Stimulated activated naive CD8-positive, alpha-beta T cell treated with anti-CD3 and anti-CD28 coated beads, Interleukin-15, amount 100 ng/mL, for 72 hours (primary cell): ENCODE measurements around the gene CHRDL1.
"Not testable (repeated sequence)": the region's sequence is repeated elsewhere in the genome, so short reads cannot be mapped to it uniquely, and the experiment has no call there.

Experiments used
- ATAC-seq: fragments of 150-1000 bp; cut with Tn5 transposase; 2 replicates; pipeline ENCODE4 v1.10.0; 2021; ENCODE audit warnings: mild to moderate bottlenecking, moderate library complexity
- DNase-seq, 2 donors: peaks; one replicate each; pipeline ENCODE4 v3.0.0; 2021 to 2022
- H3K27ac Mint-ChIP-seq, 2 donors: one replicate each; pipeline ENCODE4 v1.8.0; 2022; ENCODE audit warnings: mild to moderate bottlenecking in 2 of 2, mixed read lengths in 2 of 2, moderate library complexity in 2 of 2
- H3K27me3 Mint-ChIP-seq: one replicate; pipeline ENCODE4 v1.8.0; 2022; ENCODE audit warnings: mixed read lengths
- H3K4me1 Mint-ChIP-seq: one replicate; pipeline ENCODE4 v1.8.0; 2022; ENCODE audit warnings: mild to moderate bottlenecking, mixed read lengths
- H3K4me3 Mint-ChIP-seq, 2 donors: one replicate each; pipeline ENCODE4 v1.8.0; 2022; ENCODE audit warnings: mild to moderate bottlenecking in 2 of 2, mixed read lengths in 2 of 2, moderate library complexity in 1 of 2
- H3K9me3 Mint-ChIP-seq, 2 donors: one replicate each; pipeline ENCODE4 v1.8.0; 2022; ENCODE audit warnings: mixed read lengths in 2 of 2

Gene CHRDL1

DNA sequence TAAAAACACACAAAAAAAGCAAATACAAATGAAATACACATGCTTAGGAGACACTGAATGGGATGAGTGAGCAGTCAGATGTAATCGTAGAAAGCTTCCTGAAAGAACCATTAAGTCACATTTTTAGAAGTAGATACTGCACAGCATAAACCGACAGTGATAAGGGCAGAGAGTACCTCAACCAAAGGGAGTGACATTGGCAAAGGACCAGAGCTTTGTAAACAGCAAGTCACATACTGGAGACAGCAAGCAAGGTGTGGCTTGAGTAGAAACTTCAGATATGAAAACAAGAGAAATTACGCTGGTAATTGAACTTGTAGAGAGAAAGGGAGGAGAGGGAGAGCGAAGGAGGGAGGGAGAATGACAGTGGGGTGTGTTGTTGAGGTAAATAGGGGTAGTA is 92.0 kb downstream of the CHRDL1 start:
- Mint-ChIP-seq H3K27me3 (no peaks in the 10 kb centered on the region), H3K4me1 (no peaks in the 10 kb centered on the region), H3K9me3 (no peaks in the 10 kb centered on the region), H3K27ac (no peak overlapping the region), H3K4me3 (no peak overlapping the region)
- DNase-seq (no peak), ATAC-seq (no peak)

DNA sequence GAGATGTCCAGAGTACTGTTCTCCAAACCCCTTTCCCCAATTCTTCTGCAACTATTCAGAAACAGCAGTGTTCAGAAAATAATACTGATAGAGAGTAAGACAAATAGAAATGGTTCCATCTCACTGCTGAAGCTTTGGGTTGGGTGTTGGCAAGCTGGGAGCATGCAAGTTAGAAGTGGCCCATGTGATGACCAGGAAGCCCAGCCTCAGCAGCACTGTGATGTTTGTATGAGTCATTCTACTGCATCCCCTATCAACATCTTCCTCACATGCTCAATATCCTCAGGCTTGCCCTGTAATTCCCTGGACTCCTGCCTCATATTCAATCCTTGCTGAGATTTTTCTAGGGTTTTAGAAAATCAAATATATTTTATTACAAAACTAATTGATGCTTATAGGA is 96.5 kb downstream of the CHRDL1 start:
- no peak overlapping the region for H3K4me3 Mint-ChIP-seq
- no peaks in the 10 kb centered on the region for H3K27me3 Mint-ChIP-seq

DNA sequence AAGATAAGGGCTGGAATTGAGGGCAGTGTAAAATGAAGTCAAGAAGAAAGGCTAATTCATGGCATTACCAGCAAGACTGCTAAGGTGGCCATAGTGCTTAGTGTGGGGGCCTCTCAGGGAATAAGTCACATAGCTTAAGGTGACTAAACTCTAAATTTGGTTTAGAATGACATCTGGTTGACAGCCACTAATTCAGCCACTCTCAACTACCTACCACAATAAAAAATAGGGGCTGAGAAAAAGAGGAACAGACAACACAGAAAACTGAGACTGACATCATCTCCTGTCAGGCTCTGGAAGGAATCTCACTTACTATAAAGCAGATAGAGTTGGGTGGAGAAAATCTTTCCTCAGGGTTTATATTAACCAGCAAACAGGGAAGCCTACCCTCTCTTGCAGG is 96.9 kb downstream of the CHRDL1 start:
- Mint-ChIP-seq H3K4me1 (peaks cover 6% of the 10 kb centered on the region), H3K27me3 (no peaks in the 10 kb centered on the region), H3K4me3 (no peak overlapping the region), H3K9me3 (no peaks in the 10 kb centered on the region), H3K27ac (no peak overlapping the region)
- DNase-seq (no peak), ATAC-seq (no peak)

More for the DNA sequence above, 96.5 kb downstream of the CHRDL1 start:
- no peaks in the 10 kb centered on the region for H3K9me3 Mint-ChIP-seq
- no peak for ATAC-seq
- H3K4me1 Mint-ChIP-seq: peaks cover 6% of the 10 kb centered on the region
- no peak overlapping the region for H3K27ac Mint-ChIP-seq
- no peak for DNase-seq

DNA sequence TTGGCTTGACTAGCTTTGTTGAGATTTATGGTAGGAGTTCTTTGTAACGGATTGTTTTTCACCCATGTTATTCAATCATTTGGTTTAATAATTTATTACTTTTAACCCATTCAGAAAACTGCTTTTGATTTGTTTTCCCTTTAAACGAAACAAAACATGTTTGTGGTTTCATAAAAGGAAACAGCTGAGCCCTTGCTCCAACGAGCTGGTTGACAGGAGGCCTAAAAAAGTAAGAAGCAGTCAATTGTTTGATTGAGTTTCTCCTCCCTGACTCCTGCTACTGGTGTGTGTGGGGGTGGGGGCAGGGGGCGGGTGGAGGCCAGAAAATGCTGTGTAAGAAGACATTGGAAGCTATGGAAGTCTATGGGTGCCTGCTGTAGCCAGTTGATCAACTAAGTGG is 102.8 kb downstream of the CHRDL1 start:
- DNase-seq (no peak), ATAC-seq (no peak)
- Mint-ChIP-seq H3K27ac (no peak overlapping the region), H3K4me3 (no peak overlapping the region), H3K27me3 (no peaks in the 10 kb centered on the region), H3K4me1 (peaks cover 4% of the 10 kb centered on the region), H3K9me3 (no peaks in the 10 kb centered on the region)

DNA sequence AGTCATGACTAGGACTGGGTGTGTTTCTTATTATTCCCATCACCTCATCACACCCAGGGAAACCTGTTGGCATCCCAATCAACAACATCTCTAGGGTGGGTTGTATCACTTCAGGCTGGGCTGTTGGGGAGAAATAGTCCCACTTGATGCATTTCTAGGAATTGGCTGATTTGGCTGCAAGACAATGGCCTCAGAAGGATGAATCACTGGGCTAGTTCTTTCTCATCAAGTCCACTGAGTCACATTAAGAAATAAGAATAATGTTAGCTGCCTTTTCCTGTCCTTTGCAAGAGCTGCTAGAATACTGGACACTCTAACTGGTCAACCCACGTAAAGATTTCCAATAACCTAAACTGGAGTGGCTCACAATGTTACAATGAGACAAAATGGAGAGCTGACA is 104.2 kb downstream of the CHRDL1 start:
- DNase-seq (no peak), ATAC-seq (no peak)
- H3K4me3 Mint-ChIP-seq: no peak overlapping the region
- H3K9me3 Mint-ChIP-seq: no peaks in the 10 kb centered on the region
- no peak overlapping the region for H3K27ac Mint-ChIP-seq
- H3K27me3 Mint-ChIP-seq: no peaks in the 10 kb centered on the region
- no peaks in the 10 kb centered on the region for H3K4me1 Mint-ChIP-seq

DNA sequence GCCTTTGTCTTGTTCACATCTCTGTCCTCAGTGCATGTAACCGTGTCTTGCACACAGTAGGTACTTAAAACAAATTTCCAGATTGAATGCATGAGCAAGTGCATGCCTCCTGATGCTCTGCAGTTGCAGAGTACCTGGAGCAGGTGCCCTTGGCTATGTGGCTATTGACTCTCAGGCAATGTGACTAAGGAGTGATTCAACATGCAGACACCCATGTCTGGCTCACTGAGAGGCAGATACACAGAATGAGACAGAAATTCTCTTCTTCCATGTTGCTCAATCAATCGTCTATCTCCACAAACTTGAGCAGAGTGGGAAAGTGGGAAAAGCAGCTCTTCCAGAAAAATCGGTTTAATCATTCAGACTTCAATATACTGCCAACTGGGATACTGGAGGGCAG is 111.0 kb downstream of the CHRDL1 start:
- DNase-seq (no peak), ATAC-seq (no peak)
- no peak overlapping the region for H3K27ac Mint-ChIP-seq
- H3K9me3 Mint-ChIP-seq: no peaks in the 10 kb centered on the region
- H3K27me3 Mint-ChIP-seq: no peaks in the 10 kb centered on the region
- H3K4me3 Mint-ChIP-seq: no peak overlapping the region
- H3K4me1 Mint-ChIP-seq: no peaks in the 10 kb centered on the region

DNA sequence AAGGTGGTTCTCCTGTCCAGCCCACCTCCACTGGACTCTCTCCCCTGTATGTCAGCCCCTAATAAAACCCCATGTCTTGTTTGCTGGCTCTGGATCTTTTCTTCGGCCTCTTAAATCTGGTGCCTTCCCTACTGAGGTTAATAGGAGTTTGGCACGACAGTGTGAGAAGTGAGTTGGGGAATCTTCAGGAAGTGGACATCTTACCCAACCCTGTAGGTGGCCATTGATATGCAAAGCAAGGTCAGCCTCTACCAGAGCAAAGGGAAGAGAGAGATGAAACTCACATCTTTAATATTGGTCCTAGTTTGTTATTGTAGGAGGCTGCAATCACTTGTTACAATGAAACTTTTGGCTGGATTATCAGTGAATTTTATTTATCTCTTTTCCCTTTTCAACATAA is 111.7 kb downstream of the CHRDL1 start:
- H3K4me3 Mint-ChIP-seq: no peak overlapping the region
- no peaks in the 10 kb centered on the region for H3K27me3 Mint-ChIP-seq
- H3K9me3 Mint-ChIP-seq: no peaks in the 10 kb centered on the region
- DNase-seq (no peak), ATAC-seq (no peak)
- no peaks in the 10 kb centered on the region for H3K4me1 Mint-ChIP-seq
- no peak overlapping the region for H3K27ac Mint-ChIP-seq

DNA sequence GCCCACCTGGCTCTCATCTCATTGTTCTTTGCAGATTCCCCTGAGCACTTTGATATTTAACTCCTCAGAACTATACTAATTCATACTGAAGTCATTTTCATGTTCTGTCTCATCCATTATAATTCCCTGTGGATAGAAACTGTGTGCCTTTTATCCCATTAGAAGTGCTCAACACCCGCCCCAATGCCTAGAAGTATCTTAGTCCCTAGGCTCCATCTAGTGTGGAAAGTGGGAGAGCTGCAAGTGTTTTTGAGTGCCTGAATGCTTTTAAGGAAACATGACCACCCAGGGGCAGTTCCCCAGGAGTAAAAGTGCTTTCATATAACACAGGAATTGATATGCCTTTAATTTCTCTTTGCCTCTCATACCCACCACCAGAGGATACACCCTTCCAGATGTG is 117.0 kb downstream of the CHRDL1 start:
- Mint-ChIP-seq H3K27me3 (no peaks in the 10 kb centered on the region), H3K27ac (no peak overlapping the region)

DNA sequence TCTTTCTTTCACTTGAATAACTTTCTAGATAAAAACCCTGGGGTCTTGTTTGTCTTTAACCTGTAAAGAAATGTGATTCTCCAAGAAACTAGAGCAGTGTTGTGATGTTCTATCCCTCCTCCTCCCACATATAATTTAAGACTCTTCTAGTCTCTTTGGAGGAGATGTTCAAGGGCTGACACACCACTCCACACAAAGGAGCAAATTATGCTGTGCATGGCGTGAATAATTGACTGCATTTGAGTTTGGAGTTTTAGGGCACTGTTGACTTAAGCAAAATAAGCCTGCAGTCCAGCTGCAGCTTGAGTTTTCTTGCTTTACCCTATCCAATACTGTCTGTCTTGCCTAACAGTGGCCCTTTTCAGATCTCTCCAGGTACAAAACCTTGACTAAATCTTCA is 119.7 kb downstream of the CHRDL1 start:
- ATAC-seq (no peak), DNase-seq (no peak)
- no peak overlapping the region for H3K4me3 Mint-ChIP-seq
- H3K9me3 Mint-ChIP-seq: no peaks in the 10 kb centered on the region
- no peaks in the 10 kb centered on the region for H3K4me1 Mint-ChIP-seq
- no peak overlapping the region for H3K27ac Mint-ChIP-seq
- no peaks in the 10 kb centered on the region for H3K27me3 Mint-ChIP-seq

More for the DNA sequence above, 117.0 kb downstream of the CHRDL1 start:
- Mint-ChIP-seq H3K9me3 (no peaks in the 10 kb centered on the region), H3K4me1 (no peaks in the 10 kb centered on the region), H3K4me3 (no peak overlapping the region)
- no peak for ATAC-seq
- no peak for DNase-seq

DNA sequence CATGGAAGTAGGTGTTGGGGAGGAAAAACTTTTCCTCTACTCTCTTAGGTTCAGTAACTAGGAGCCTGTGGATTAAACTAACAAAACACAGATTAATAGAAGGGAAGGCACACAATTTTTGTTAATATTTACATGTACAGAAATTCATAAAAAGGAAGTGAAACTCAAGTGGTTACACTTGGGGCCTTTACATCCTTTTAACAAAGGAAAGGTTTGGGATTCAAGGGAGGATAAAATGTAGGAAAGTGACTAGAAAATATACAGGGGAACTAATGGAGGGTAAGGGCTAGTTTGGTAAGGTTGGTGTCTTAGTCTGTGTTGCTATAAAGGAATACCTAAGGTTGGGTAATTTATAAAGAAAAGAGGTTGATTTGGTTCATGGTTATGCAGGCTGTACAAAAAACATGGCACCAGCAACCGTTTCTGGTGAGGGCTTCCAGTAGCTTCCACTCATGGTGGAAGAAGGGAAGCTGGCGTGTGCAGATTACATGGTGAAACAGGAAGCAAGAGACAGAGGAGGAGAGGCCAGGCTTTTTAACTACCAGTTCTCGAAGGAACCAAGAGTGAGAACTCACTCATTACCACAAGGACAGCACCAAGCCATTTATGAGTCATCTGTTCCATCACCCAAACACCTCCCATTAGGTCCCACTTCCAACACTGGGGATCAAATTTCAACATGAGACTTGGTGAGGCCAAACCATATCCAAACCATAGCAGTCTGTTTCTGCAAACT is 124.4 kb downstream of the CHRDL1 start:
- Mint-ChIP-seq H3K4me3 (no peak overlapping the region), H3K27ac (no peak overlapping the region), H3K27me3 (no peaks in the 10 kb centered on the region), H3K9me3 (no peaks in the 10 kb centered on the region), H3K4me1 (no peaks in the 10 kb centered on the region)
- no peak for ATAC-seq
- DNase-seq: no peak

DNA sequence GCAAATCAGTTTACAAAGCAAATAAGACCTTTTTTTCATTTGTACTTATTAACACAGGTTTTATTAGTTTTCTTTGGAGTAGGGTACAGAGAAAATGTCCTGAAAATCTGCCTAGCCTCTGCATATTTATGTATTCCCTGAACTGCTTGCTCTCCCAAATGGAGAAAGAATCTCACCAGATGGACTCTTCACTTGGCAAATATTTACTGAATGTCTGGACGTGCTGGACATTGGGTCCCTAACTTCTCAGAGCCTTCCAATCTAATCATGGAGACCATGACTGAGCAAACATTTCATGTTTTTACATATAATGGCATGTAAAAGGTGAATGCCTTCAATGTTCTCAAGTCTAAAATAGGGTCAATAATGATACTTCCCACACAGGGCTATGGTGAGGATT is 126.0 kb downstream of the CHRDL1 start:
- Mint-ChIP-seq H3K4me3 (no peak overlapping the region), H3K9me3 (no peaks in the 10 kb centered on the region), H3K27ac (no peak overlapping the region), H3K27me3 (no peaks in the 10 kb centered on the region), H3K4me1 (no peaks in the 10 kb centered on the region)
- no peak for DNase-seq
- no peak for ATAC-seq

DNA sequence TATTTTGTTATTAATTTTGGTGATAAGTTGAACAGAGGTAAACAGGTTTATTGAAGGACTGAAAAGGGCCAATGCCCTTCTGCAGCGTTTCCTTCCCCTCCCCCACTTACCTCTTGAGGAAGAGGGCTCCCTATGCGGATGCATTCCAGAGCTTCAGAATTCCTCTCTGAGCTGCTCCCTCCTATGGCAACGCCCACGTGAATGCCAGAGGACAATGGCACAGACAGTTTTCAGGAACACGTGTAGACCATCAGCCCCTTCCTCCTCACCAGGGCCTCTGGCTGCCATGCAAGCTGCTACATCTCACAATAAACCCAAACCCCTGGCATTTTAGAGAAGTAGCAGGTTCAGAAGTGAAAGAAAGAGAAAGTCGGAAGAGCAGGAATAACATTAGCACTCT is 127.9 kb downstream of the CHRDL1 start:
- H3K27me3 Mint-ChIP-seq: no peaks in the 10 kb centered on the region

DNA sequence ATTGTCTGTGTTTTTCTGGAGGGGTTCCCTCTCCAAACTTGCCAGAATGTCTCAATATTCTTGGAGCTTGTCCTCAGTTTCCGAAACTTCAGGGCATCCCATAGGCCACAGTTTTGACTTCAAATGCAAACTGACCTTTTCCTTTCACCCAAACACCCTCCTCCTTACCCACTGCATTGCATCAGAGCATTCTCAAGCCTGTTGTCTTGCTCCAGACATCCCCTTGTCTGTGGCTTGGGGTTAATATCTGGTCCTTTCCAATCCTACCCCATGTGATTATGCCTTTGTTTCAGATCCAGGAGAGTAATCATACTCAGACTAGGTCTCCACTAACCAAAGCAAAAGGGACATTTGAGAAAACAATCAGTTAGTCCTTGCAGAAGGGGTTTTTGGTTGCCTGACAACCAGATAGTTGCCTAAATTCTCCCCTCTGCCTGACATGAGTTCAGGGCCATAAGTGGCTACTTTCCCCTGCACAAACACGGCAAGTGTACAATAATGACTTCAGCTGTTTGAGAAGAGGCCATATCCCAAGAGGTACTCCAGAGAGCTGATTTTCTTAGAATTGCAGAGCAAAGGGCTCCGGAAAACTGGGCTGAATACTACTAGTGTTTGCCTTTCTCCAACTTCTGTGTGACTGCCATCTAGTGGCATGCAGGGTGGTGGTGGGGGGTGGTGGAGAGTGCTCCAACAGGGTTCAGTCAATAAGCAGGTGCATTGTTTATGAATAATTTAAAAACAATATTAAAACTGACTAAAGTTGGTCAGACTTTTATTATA is 130.2 kb downstream of the CHRDL1 start:
- Mint-ChIP-seq H3K9me3 (no peaks in the 10 kb centered on the region), H3K27me3 (no peaks in the 10 kb centered on the region), H3K27ac (no peak overlapping the region), H3K4me1 (no peaks in the 10 kb centered on the region), H3K4me3 (no peak overlapping the region)
- DNase-seq (peak; percentile 2 to 7), ATAC-seq (peak; percentile 54)

More for the DNA sequence above, 127.9 kb downstream of the CHRDL1 start:
- ATAC-seq (no peak), DNase-seq (no peak)
- H3K9me3 Mint-ChIP-seq: no peaks in the 10 kb centered on the region
- H3K4me3 Mint-ChIP-seq: no peak overlapping the region
- H3K27ac Mint-ChIP-seq: no peak overlapping the region
- no peaks in the 10 kb centered on the region for H3K4me1 Mint-ChIP-seq

DNA sequence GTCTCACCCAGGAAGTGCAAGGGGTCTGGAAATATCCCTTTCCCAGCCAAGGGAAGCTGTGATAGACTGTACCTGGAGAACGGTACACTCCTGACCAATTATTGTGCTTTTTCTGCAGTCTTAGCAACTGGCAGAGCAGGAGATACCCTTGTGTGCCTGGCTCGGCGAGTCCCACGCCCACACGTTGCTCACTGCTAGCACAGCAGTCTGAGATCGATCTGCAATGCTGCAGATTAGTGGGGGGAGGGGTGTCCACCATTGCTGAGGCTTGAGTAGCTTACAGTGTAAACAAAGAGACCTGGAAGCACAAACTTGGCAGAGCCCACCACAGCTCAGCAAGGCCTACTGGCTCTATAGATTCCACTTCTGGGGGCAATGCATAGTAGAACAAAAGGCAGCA is 138.5 kb downstream of the CHRDL1 start:
- Mint-ChIP-seq H3K27me3 (no peaks in the 10 kb centered on the region), H3K27ac (no peak overlapping the region), H3K4me1 (no peaks in the 10 kb centered on the region), H3K9me3 (peaks cover 0 to 10% of the 10 kb centered on the region in 2 donors), H3K4me3 (no peak overlapping the region)
- no peak for DNase-seq
- ATAC-seq: no peak

DNA sequence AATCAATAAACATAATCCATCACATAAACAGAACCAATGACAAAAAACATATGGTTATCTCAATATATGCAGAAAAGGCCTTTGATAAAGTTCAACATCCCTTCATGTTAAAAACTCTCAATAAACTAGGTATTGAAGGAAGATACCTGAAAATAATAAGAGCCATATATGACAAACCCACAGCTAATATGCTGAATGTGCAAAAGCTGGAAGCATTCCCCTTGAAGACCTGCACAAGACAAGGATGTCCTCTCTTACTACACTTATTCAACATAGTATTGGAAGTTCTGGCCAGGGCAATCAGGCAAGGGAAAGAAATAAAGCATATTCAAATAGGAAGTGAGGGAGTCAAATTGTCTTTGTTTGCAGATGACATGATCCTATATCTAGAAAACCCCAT is 141.3 kb downstream of the CHRDL1 start:
- H3K4me3 Mint-ChIP-seq, ATAC-seq, H3K27ac Mint-ChIP-seq, H3K9me3 Mint-ChIP-seq, H3K4me1 Mint-ChIP-seq, DNase-seq, H3K27me3 Mint-ChIP-seq: not testable (repeated sequence)

DNA sequence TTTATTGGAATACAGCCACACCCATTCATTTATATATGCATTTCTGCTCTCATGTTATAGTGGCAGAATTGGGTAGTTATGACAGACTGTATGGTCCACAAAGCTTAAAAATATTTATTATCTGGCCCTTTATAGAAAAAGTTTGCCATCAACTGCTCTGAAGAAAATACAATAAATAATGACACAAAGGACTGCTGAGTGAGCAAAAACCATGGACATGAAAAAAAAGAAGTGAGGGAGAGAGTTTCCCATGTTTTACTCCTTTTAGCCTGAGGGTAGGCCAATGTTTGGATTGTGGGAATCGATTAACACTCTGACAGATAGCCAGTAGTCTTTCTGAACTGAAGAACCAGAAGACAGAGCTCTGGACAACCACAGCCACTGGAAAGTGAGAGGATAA is 149.2 kb downstream of the CHRDL1 start:
- ATAC-seq (no peak), DNase-seq (no peak)
- no peak overlapping the region for H3K27ac Mint-ChIP-seq
- no peaks in the 10 kb centered on the region for H3K4me1 Mint-ChIP-seq
- peaks cover 0 to 7% of the 10 kb centered on the region in 2 donors for H3K9me3 Mint-ChIP-seq
- H3K27me3 Mint-ChIP-seq: no peaks in the 10 kb centered on the region
- H3K4me3 Mint-ChIP-seq: no peak overlapping the region
